ENCODE measurements around the gene LRCH4. TPM values are rescaled to one million over a fixed set of nuclear protein-coding genes. Genes with fewer than 3 reads are reported as not detected.

LRCH4 gene
- total and polyA plus RNA-seq, 2 of the 8 experiments (the other 6 are each of a cell fraction or from before 2014, with no cell fraction given): 15.5 to 36.6 TPM

DNA sequence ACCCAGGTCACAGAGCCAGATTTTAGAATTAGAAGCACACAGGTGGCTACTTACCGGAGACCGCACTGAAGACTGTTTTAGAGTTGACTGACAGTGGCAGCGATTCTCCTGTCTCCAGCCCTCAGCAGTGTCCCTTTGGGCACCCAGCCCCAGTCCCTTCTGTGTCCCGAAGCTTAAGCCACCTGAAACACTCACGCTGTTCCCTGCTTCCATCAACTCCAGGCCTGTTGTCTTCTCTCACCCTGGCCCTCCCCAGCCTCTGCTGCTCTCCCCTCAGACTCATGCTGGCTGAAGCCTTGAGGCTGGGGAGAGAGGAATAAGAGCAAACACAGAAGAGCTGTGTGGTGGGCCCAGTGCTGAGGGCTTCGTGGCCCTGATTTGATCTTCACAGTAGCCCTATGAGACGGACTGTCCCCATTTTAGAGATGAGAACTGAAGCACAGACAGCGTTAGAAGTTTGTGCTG lies 22.8 kb downstream of the LRCH4 start:
- Histone ChIP-seq H2AFZ (ENCODE audit: low read length) (no peak overlapping the region), H3K27ac (ENCODE audit: low read depth, low read length) (no peak overlapping the region), H3K23me2 (ENCODE audit: low read depth, low read length) (no peaks in the 10 kb centered on the region), H2BK20ac (ENCODE audit: low read length) (no peak overlapping the region), H2AK5ac (ENCODE audit: low read depth, low read length) (no peak overlapping the region), H2BK5ac (ENCODE audit: low read depth, low read length) (no peak overlapping the region), H3K4me1 (replicated peaks in 1 of 4; ENCODE audit: control insufficient read depth in 3 of 4, insufficient read depth in 4 of 4, low read length in 3 of 4) (peaks cover 0 to 15% (median 8%) of the 10 kb centered on the region in 4 experiments; a peak in 5 of 7 replicates), H3K23ac (ENCODE audit: insufficient read length) (no peak overlapping the region), H3K14ac (ENCODE audit: insufficient read length) (no peak overlapping the region), H3K27me3 (replicated peaks in 1 of 4; ENCODE audit: control insufficient read depth in 3 of 4, extremely low read depth in 1 of 4, insufficient read depth in 3 of 4, low read length in 3 of 4) (no peaks in the 10 kb centered on the region), H2BK12ac (ENCODE audit: low read depth, low read length) (no peak overlapping the region), H4K5ac (ENCODE audit: insufficient read length, low read depth, low read length) (no peak overlapping the region), H3K18ac (ENCODE audit: extremely low read depth, low read length) (no peak overlapping the region), H3K79me1 (ENCODE audit: low read depth, low read length) (no peaks in the 10 kb centered on the region), H3K9me3 (ENCODE audit: insufficient read depth in 2 of 2, low read depth in 1 of 2, low read length in 1 of 2) (no peaks in the 10 kb centered on the region), H3K79me2 (ENCODE audit: control insufficient read depth in 1 of 2, insufficient read depth in 2 of 2, low read length in 2 of 2) (no peaks in the 10 kb centered on the region), H3K4me2 (ENCODE audit: insufficient read depth in 1 of 2, low read depth in 2 of 2, low read length in 2 of 2) (no peak overlapping the region), H3K9ac (replicated peaks in 1 of 4; ENCODE audit: extremely low read depth in 1 of 4, low read depth in 3 of 4, low read length in 3 of 4) (no peak overlapping the region), H4K91ac (replicated peaks; ENCODE audit: insufficient read length, low read length) (no peak overlapping the region), H2BK15ac (ENCODE audit: low read length) (no peak overlapping the region), H3K36me3 (ENCODE audit: control insufficient read depth in 2 of 4, insufficient read depth in 4 of 4, low read length in 3 of 4) (no peaks in the 10 kb centered on the region), H2BK120ac (replicated peaks; ENCODE audit: low read depth, low read length) (no peak overlapping the region), H3K4ac (replicated peaks; ENCODE audit: insufficient read length, low read depth, low read length) (no peak overlapping the region), H4K8ac (ENCODE audit: extremely low read depth, insufficient read depth, low read length) (no peak overlapping the region), H3K4me3 (ENCODE audit: extremely low read depth in 1 of 4, insufficient read depth in 2 of 4, low read depth in 3 of 4, low read length in 4 of 4) (no peak overlapping the region), H3K56ac (replicated peaks; ENCODE audit: insufficient read length, low read depth, low read length) (no peak overlapping the region), H4K20me1 (replicated peaks in 1 of 2; ENCODE audit: control insufficient read depth in 1 of 2, insufficient read depth in 2 of 2, low read length in 2 of 2) (peaks cover 0 to 2% of the 10 kb centered on the region in 2 experiments)
- DNase-seq (ENCODE audit: low read depth in 1 of 2, low spot score in 2 of 2) (no peak), FAIRE-seq (no peak)
- 91% methylated on average over 8 of the region's 8 CpGs; no CpG with 5 or more reads in 1 of the 2 experiments for WGBS, 2 experiments (ENCODE audit: extremely low coverage in 1 of 2, insufficient coverage in 1 of 2, insufficient read length in 1 of 2, insufficient replicate concordance in 2 of 2, low coverage in 1 of 2, low lambda C conversion rate in 2 of 2, missing lambda C conversion rate in 1 of 2)
- CTCF ChIA-PET (ENCODE audit: partially characterized antibody): interaction anchor here (0.5 to 12.7 kb wide), 34 partner anchors 8 to 191 kb away, joined by 3 to 341 read pairs (median 5); partner anchors contain the start of genes AGFG2, FBXO24, LRCH4 and MOSPD3
- POLR2A ChIA-PET (ENCODE audit: partially characterized antibody): interaction anchor here (0.6 to 2.6 kb wide), 9 partner anchors 8 to 114 kb away, joined by 3 to 11 read pairs (median 5); partner anchors contain the start of genes FBXO24 and MOSPD3
- TF ChIP-seq BACH1 (IDR thresholded peaks at IDR 0.05; ENCODE audit: low read length): no peak
- TF ChIP-seq USF2 (IDR thresholded peaks at IDR 0.05; ENCODE audit: low read length): no peak
- TF ChIP-seq CTBP2 (IDR thresholded peaks at IDR 0.05; ENCODE audit: borderline replicate concordance, insufficient read depth, insufficient read length, low read length): no peak
- no peak for TF ChIP-seq CHD1 (IDR thresholded peaks at IDR 0.05; ENCODE audit: low read depth, low read length)
- TF ChIP-seq SP2 (IDR thresholded peaks at IDR 0.05; ENCODE audit: low read length): no peak
- no peak for TF ChIP-seq ASH2L (IDR thresholded peaks at IDR 0.05; ENCODE audit: low read length)
- TF ChIP-seq PHF8 (conservative IDR thresholded peaks at IDR 0.05; ENCODE audit: low read depth, low read length): no peak
- TF ChIP-seq HDAC2 (IDR thresholded peaks at IDR 0.05; ENCODE audit: borderline replicate concordance in 1 of 2, low read depth in 2 of 2, low read length in 2 of 2): no peak
- TF ChIP-seq NRF1 (IDR thresholded peaks at IDR 0.05; ENCODE audit: low read depth, low read length): no peak
- no peak for TF ChIP-seq YY1 (IDR thresholded peaks at IDR 0.05; ENCODE audit: low read depth, low read length)
- no peak for TF ChIP-seq SP1 (IDR thresholded peaks at IDR 0.05; ENCODE audit: low read depth, low read length)
- TF ChIP-seq CBX5 (IDR thresholded peaks at IDR 0.05; ENCODE audit: low read depth, low read length): no peak

All from H1 (cell line).